ENCODE results near the gene NOL6.
"Not testable (repeated sequence)": the region's sequence is repeated elsewhere in the genome, so short reads cannot be mapped to it uniquely, and the experiment has no call there.

Gene NOL6, protein sequence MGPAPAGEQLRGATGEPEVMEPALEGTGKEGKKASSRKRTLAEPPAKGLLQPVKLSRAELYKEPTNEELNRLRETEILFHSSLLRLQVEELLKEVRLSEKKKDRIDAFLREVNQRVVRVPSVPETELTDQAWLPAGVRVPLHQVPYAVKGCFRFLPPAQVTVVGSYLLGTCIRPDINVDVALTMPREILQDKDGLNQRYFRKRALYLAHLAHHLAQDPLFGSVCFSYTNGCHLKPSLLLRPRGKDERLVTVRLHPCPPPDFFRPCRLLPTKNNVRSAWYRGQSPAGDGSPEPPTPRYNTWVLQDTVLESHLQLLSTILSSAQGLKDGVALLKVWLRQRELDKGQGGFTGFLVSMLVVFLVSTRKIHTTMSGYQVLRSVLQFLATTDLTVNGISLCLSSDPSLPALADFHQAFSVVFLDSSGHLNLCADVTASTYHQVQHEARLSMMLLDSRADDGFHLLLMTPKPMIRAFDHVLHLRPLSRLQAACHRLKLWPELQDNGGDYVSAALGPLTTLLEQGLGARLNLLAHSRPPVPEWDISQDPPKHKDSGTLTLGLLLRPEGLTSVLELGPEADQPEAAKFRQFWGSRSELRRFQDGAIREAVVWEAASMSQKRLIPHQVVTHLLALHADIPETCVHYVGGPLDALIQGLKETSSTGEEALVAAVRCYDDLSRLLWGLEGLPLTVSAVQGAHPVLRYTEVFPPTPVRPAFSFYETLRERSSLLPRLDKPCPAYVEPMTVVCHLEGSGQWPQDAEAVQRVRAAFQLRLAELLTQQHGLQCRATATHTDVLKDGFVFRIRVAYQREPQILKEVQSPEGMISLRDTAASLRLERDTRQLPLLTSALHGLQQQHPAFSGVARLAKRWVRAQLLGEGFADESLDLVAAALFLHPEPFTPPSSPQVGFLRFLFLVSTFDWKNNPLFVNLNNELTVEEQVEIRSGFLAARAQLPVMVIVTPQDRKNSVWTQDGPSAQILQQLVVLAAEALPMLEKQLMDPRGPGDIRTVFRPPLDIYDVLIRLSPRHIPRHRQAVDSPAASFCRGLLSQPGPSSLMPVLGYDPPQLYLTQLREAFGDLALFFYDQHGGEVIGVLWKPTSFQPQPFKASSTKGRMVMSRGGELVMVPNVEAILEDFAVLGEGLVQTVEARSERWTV

DNA sequence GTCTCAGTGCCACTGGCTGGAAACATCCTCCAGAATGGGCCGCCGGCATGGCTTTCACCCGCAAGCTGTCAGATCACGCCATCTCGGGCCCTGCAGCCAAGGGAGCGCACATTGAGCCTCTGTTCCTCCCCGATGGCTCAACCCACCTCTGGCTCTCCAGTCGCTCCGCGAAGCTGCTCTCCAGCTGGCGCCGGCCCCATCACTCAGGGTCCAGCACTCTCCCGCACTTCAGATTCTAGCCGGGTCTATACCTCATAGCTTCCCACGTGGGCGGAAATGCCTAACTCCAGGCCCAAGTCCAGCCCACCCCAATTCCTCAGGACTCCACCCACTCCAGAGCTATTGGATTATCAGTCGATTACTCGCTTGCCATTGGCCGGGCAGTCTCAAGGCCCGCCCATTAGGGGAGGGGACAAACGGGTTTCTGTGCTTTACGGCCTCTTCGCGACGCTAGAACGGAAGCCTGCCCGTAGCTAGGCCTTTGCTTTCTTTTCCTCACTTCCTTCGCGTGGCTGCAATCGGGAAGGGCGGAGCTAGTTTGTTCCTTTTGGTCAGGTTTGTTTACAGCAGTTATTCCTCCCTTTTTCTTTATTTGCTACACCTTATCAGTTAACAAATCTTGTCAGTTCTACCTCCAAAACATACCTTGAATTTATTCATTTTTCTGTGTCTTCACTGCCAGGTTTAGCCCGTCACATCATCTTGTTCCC is at the start of gene NOL6:
NOL6 (minus strand) TSS at position 282 of the 710 bp plus-strand sequence; CDS start at position 200, 82 bp downstream.
- DNase-seq (ENCODE audit: low spot score), result peak; percentile 99

DNA sequence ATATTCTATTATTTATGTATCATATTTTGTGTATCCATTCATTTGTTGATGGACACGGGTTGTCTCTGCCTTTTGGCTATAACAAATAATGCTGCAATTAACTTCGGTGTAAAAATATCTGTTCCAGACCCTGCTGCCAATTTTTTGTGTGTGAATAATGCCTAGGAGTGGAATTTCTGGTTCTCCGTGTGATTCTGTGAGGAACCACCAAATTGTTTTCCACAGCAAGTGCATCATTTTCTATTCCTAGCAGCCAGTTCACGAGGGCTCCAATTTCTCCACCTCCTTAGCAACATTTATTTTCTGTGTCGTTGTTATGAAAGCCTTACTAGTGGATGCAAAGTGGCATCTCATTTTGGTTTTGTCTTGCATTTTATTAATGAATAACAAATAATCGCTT is 48.1 kb upstream of the NOL6 start:
- DNase-seq (ENCODE audit: low spot score), result not testable (repeated sequence)

DNA sequence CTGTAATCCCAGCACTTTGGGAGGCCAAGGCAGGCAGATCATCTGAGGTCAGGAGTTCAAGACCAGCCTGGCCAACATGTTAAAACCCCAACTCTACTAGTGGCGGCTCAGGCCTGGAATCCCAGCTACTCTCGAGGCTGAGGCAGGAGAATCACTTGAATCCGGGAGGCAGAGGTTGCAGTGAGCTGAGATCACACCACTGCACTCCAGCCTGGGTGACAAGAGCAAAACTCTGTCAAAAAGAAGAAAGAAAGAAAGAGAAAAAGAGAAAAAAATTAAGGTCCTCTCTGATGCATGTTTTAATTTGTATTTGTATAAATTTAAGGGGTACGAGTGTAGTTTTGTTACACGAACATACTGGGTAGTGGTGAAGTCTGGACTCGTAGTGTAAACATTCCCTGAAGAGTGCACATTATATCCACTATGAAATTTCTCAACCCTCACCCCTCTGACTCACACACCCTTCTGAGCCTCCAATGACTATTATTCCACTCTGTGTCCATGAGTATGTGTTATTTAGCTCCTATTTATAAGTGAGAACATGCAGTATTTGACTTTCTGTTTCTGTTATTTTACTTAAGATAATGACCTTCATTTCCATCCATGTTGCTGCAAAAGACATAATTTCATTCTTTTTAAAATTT is 44.3 kb upstream of the NOL6 start:
- not testable (repeated sequence) for DNase-seq (ENCODE audit: low spot score)

DNA sequence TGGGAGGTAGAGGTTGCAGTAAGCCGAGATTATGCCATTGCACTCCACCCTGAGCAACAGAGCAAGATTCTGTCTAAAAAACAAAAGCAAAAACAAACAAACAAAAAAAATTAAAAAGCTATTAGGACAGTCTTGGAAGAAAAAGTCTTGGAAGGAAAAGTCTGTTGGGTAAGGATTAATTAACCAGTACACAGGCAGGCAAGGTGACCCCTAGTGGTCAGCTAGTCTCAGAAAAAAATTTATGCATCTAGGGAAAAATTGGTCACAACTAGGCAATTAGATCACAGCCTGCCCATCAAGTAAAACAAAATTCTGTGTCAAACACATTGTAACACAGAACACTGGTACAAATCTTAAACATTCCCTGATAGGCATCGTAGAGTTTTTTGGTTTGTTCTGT is 43.6 kb upstream of the NOL6 start:
- no peak for DNase-seq (ENCODE audit: low spot score)

DNA sequence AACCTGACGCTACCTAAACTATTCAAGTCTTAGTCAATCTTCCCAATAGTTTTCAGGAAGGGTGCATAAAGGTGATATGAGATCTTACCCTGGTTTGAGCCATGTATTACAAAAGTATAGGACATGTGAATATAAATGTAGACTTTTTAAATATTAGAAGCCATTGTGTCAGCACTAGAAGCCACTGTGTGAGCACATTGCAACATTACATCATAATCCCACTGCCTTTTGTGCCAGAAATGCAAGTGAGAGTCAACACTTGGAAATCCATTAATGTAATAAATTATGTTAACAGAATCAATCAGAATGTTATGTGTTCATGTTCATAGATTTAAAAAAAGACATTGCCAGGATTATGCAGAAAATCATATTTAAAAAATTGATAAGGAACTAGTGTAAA is 42.7 kb upstream of the NOL6 start:
- DNase-seq (ENCODE audit: low spot score), result not testable (repeated sequence)

DNA sequence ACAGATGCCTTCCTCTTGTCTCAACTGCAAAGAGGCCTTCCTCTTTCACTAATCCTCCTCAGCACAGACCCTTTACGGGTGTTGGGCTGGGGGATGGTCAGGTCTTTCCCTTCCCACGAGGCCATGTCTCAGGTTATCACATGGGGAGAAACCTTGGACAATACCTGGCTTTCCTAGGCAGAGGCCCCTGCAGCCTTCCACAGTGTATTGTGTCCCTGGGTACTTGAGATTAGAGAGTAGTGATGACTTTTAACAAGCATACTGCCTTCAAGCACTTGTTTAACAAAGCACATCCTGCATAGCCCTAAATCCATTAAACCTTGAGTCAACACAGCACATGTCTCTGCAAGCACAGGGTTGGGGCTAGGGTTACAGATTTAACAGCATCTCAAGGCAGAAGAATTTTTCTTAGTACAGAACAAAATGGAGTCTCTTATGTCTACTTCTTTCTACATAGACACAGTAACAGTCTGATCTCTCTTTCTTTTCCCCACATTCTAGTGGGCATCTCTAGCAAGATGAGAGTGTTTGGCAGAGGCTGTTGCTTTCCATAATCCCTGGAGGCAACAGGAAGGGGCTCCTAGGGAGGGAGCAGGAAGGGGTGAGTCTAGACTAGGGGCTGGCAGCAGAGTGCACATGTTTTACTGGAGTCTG is 41.7 kb upstream of the NOL6 start:
- not testable (repeated sequence) for DNase-seq (ENCODE audit: low spot score)

DNA sequence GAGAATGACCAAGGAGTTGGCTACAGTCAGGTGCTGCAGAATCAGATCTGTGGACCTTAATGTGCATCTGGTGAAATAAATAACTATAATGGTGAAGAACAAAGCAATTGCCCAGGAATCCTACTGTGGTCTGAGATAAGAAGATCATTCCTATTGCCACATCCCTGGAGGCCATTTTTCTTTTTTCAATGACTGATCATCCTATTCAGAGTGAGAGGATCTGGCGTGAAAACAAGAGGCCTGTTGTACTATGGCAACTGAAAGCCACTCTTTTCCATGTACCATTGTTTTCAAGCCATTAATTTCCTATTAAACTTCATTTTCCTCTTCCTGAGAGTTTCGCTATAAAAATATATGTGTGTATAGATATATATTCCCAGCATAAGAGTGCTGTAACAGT is 38.8 kb upstream of the NOL6 start:
- DNase-seq (ENCODE audit: low spot score), result peak; percentile 18

DNA sequence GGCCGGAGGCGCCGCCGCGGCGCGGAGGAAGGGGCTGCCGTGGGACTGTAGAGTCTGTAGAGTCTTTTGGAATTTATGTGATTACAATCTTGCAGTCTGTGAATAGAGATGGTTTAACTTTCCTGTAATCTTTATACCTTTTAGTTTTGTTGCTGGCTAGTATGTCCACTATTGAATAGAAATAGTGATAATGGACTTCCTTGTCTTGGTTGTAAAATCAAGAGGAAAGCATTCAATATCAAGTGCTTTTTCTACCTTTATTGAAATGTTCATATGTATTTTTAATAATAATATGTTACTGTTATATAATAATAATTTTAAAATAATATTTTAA is 37.4 kb upstream of the NOL6 start:
- not testable (repeated sequence) for DNase-seq (ENCODE audit: low spot score)

DNA sequence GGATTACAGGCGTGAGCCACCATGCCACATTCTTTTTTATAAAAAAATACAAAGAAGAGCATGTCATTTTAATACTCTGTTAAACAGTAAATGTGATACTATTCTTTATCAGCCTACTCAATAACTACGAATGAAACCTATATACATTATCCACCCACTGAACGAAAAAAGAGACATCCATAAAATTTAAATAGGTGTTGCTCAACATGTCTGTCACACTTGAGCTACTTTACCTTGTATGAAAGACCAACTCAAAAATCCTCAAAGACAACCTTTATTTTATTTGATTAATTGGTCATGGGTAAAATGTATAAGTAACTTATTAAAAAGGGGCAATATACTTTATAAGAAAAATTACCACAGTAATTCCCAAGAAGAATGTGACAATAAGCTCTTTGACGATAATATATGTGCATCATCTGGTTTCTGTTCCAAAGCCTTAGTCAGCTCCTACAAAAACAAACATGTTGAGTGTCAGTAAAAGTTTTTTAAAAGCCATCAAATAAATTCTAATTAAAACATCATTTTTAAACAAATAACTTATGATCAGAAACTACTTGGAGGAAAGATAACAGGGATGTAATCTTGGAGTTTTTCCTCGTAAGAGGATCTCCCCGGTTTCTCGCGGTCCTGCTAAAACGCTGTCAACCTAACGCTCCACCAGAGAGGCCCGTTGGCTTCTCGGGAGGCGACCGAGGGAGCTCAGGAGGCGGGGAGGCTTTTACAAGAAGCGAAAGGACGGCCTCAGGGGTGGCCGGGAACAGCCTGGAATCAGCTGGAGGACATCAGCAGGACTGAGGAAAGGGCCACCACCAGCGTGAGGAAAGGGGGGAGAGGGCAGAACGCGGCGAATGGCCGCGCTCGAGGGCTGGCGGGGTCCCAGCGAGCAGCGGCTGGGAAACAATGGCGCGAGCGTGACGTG is 36.8 kb upstream of the NOL6 start:
- peak; percentile 59 for DNase-seq (ENCODE audit: low spot score)

DNA sequence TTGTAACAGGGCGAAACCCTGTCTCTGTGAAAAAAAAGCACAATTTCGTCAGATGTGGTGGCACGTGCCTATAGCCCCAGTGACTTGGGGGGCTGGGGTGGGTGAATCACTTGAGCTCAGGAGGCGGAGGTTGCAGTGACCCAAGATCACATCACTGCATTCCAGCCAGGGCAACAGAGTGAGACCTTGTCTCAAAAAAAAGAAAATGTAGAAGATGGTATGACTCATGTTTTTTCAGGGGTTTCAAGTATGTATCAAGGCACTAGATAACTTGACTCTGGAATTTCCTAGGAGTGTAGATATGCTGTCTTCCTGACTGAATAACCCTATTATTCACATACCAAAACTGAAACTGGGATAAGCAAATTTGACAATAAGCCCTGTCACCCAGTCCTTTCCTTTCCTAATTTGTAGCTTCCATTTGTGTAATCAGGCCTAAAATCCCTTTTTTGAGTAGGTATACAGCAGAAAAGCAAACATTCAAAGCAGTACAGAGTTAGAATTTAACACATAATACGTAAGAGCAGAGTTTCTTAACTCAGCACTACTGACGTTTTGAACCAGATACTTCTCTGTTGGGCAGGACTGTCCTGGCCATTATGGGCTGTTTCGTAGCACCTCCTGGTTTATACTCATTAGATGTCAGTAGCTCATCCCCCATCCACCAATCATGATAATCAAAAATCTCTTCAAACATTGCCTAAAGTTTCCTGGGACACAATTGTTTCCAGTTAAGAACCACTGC is 33.1 kb upstream of the NOL6 start:
- DNase-seq (ENCODE audit: low spot score), result no peak

DNA sequence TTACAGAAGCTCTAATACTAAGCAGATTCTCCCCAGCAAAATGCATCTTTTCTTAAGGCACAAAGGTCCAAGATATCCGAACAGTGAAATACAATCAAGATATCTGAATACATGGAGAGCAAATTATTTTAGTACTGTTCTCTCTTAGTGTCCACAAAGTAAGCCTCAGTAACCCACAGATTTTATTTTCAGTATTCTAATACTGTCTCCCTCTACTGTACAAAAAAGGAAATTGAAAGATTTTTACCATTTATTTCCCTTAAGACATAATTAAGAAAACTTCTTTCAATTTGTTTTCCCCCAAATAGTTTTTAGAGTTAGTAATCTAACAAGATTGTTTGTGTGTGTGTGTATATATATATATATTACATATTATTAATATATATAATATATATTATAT is 24.7 kb upstream of the NOL6 start:
- no peak for DNase-seq (ENCODE audit: low spot score)

DNA sequence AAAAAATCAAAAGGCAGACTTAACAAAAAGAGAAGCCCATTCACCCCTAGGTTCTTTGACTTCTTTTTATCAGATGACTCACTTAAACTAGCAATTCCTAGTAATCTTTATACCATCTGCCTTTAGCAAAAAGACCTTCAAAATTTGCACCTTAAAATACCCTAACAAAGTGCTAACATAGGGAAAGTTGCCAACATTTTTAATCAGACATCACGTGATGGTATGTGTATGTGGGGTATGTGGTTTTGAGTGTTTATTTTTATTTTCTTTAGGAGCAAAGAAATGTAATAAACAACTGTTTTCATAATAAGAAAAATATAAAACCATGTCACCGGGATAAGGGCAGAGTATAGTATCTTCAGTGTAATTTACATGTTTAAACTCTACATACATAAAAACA is 20.1 kb upstream of the NOL6 start:
- not testable (repeated sequence) for DNase-seq (ENCODE audit: low spot score)

DNA sequence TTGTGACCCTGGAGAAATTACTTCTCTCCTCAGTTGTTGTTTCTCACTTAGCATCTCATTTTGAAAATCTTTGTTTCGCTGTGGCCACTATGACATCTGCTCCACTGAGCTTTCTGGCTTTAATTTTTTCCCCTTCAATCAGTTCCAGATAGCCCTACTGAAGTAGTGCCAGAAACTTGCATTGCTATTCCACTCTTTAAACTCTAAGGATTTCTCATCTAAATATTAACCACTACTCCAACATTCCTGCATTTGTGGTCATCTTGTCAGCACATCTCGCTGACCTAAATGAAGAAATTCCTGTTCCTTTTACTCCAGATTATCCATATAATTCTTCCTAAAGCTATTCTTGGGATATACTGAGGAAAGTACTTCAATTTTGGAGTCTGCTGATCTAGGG is 15.3 kb upstream of the NOL6 start:
- no peak for DNase-seq (ENCODE audit: low spot score)

DNA sequence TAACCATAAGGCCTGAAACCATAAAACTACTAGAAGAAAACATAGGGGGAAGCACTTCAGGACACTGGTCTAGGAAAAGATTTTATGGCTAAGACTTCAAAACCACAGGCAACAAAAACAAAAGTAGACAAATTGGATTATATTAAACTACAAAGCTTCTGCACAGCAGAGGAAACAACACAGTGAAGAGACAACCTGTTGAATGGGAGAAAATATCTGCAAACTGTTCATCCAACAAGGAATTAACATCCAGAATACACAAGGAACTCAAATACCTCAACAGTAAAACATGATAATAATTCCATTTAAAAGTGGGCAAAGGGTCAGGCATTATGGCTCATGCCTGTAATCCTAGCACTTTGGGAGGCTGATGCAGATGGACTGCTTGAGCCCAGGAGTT is 11.6 kb upstream of the NOL6 start:
- DNase-seq (ENCODE audit: low spot score), result not testable (repeated sequence)

DNA sequence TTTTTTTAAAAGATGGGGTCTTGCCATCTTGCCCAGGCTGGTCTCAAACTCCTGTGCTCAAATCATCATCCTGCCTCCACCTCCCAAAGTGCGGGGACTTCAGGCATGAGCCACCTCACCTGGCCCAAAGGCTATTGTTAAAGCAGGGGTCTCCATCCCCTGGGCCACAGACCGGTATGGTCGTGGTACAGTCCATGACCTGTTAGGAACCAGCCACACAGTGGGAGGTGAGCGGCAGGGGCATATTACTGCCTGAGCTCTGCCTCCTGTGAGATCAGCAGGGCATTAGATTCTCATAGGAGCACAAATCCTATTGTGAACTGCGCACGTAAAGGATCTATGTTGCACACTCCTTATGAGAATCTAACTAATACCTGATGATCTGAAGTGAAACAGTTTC is 7.3 kb upstream of the NOL6 start:
- no peak for DNase-seq (ENCODE audit: low spot score)

DNA sequence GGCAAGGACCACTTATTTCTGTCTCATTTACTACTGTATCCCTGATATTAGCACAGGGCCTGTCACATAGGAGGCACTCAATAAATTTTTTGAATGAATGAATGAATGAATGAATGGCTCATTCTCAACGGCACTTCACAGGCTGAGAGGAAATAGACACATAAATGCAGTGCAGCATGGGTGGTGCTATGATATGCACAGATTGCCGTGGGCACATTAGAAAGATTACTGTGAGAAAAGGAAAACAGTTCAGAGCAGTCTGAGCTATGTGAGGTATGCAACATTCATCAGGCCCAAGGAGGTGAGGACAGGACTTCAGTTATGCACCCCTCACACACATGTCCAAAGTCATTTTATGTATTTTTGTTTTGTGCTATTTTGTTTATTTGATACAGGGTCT is 6.4 kb upstream of the NOL6 start:
- no peak for DNase-seq (ENCODE audit: low spot score)

DNA sequence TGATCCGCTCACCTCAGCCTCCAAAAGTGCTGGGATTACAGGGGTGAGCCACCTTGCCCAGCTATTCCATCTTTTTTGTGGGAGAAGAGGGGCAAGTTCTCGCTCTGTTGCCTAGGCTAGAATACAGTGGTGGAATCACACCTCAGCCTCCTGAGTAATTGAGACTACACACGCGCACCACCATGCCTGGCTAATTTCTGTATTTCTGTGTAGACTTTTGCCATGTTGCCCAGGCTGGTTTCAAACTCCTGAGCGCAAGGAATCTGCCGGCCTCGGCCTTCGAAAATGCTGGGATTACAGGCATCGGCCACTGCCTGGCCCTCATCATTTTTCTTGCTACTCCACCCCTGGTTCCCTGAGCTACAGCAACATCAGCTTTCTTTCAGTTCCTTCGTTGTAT is 2.8 kb upstream of the NOL6 start:
- no peak for DNase-seq (ENCODE audit: low spot score)

DNA sequence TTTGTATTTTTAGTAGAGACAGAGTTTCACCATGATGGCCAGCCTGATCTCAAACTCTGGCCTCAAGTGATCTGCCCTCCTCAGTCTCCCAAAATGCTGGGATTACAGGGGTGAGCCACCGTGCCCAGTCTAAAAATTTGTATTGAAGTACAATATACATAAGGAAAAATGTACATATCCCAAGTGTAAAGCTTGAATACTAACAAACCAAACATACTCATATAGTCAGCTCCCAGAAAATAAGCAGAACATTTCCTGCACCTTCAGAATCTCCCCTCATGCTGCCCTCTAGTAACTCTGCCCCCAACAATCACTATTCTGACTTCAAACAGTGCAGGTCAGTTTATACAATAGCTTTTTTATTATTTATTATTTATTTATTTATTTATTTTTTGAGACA is 1.6 kb upstream of the NOL6 start:
- DNase-seq (ENCODE audit: low spot score), result no peak

Measured in putamen (tissue), 1 donor.